ENCODE results near the gene CDKL4.
"Not testable (repeated sequence)": the region's sequence is repeated elsewhere in the genome, so short reads cannot be mapped to it uniquely, and the experiment has no call there.

The CDKL4 gene

DNA sequence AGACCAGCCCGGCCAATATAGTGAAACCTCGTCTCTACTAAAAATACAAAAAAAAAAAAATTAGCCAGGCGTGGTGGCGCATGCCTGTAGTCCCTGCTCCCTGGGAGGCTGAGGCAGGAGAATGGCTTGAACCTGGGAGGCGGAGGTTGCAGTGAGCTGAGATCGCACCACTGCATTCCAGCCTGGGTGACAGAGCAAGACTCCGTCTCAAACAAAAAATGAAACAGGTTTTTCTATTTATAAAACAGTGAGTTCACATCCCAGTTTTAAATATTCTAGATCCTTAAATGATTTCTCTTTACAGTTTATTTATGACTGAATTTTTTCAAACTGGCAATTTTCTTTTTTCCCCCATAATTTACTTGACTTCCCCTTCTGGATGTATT, 102.8 kb downstream of the CDKL4 start:
- DNase-seq = not testable (repeated sequence)

DNA sequence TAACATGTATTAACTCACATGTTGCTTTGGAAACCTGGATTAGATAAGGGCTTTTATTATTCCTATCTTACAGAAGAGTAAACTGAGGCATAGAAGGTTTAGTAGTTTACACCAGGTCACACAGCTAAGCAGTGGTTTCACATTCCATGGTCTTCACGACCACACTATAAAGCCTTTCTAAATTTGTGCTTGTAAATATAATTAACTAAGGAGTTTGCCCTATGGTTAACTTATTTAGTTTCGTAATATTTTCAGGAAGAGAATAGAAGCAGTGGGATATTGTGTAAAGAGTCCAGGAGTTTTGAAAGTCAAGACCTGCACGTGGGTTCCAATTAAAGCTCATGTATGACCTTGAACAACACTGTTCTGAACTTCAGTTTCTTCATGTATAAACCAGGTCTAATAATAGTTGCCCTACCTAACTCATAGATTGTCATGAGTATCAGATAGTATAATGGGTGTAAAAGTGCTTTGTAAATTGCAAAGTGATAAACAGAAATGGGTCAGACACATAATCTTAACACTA, 103.4 kb downstream of the CDKL4 start:
- no peak for DNase-seq

DNA sequence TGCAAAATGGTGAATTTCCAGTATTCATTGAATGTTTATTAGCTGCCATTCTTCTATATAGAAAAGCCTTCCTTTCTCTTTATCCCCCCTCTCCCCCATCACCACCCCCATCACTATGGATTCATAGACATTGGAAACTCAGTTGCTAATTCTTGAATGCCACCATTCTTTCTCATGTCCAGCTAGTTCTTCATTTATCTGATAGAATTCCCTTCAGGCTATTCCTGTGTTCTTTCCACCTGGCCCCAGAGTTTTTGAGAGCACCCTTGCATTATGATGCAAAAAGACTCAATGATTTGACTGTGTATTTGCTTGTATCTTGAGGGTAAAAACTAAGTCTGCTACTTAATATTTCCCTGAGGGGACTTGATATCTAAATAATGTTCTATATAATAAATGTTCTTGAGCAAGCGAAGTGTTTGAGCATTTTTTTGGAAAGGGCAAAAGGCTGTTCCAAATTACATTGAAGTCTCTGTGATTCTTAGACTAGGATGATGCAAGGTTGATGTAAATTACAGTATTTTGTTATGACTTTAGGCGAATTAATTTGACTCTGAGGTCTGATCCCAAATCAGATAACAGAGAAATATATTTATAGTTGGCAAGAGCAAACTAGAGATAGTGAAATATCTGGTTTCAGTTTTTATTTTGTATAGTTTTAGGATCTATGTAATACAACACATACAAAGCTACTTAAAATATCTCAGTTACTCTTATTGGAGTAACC, 104.1 kb downstream of the CDKL4 start:
- DNase-seq = no peak

DNA sequence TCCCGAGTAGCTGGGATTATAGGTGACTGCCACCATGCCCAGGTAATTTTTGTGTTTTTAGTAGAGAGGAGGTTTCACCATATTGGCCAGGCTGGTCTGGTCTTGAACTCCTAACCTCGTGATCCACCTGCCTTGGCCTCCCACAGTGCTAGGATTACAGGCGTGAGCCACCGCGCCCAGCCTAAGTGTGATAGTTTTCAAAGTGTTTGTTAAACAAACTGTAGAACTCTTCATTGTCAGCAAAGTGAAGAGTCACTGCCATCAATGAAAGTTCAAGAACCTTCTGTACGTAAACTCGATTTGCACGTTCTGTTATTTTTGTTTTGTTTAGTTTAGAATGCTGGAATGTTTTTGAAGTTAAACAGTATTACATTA, 104.9 kb downstream of the CDKL4 start:
- no peak for DNase-seq

DNA sequence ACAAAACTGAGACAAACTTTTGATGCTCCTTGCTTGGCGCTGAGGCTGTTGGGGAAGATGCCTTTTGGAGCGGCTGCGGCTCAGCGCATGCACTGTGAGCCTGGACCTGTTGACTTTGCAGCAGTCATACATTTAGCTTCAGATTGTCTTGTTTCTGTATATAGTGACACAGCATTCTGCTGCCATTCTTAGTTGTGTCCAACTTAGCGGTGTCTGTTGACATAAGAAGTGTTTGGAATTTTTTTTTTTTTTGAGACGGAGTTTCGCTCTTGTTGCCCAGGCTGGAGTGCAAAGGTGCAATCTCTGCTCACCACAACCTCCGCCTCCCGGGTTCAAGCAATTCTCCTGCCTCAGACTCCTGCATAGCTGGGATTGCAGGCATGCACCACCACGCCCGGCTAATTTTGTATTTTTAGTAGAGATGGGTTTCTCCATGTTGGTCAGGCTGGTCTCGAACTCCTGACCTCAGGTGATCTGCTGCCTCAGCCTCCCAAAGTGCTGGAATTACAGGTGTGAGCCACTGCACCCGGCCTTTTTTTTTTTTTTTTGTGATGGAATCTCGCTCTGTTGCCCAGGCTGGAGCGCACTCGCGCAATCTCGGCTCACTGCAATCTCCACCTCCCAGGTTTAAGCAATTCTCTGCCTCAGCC, 105.5 kb downstream of the CDKL4 start:
- DNase-seq = not testable (repeated sequence)

DNA sequence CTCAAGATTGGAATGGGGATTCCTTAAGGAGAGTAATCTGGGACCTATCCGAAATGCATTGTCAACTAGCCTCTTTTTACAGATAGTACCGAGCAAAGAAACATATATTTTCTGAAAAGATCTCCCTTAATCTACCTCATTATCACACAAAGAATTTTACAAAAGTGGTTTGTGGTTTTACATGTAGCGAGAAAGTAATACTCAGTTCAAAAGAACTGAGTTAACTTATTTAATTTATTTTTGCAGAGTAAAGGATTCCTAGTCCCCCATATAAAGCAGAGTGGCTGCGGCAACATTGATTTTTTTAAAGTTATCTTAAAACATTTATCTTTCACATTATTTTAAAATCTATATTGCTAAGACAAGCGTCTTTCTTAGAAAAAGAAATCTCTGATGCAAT, 107.0 kb downstream of the CDKL4 start:
- no peak for DNase-seq

DNA sequence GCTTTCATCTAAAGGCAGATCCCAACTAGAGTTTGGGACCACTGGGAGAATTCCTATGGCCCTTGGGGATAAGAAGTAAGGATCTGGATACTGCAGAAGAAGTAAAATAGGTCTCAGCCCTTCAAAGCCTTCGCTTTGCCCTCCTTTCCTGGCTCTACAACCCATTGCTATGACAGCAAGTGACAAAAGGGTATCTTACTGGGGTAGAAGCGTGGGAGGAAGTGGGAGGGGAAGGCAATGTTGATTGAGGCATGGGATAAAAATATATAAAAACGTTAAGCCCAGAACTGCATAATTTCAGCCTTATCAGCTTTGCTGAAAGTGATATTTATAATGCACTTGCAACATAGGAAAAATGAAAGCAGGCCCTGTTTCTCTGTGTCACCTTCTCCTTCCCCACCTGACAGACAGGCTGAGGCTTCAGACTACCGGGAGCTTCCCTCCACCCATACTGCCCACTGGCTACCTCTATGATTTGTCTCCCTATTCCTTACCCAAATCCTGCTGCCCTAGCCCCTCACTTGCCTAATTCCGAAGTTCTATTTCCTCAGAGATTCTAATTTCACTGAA, 108.0 kb downstream of the CDKL4 start:
- DNase-seq = no peak

DNA sequence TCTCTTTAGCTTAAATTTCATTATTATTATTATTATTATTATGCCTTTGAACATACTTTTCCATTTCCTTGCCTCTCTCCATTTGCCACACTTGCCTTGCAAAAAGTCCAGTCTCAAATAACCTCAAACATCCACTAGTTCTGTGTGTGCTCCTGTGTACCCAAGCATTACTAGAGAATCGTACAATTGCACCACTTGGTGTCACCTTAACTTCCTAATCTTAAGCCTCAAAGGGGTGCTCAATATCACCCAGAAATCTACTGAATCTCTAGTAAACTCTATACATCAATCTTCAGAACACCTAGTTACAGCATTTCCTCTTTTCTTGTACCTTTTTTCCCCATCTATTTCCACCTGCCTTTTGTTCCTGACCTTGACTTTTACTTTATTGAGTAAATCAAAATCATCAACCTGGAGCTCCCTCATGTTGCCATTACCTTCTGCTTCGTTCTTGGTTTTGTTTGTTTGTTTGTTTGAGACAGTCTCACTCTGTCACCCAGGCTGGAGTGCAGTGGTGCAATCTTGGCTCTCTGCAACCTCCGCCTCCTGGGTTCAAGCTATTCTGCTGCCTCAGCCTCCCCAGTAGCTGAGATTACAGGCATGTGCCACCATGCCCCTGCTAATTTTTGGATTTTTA, 110.4 kb downstream of the CDKL4 start:
- DNase-seq = no peak

DNA sequence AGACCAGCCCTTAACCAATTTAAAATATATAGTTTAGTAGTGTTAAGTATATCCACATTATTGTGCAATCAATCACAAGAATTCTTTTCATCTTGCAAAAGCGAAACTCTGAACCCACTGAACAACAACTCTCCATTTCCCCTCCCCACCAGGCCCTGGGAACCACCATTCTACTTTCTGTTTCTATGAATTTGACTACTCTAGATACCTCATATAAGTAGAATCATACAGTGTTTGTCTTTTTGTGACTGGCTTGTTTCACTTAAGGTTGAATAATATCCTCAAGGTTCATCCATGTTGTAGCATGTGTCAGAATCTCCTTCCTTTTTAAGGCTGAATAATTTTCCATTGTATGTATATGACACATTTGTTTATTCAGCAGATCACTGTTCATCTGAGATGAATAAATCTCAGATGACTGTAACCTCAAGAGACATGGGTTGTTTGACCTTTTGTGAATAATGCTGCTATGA, 114.8 kb downstream of the CDKL4 start:
- DNase-seq = peak; percentile 52 to 75

DNA sequence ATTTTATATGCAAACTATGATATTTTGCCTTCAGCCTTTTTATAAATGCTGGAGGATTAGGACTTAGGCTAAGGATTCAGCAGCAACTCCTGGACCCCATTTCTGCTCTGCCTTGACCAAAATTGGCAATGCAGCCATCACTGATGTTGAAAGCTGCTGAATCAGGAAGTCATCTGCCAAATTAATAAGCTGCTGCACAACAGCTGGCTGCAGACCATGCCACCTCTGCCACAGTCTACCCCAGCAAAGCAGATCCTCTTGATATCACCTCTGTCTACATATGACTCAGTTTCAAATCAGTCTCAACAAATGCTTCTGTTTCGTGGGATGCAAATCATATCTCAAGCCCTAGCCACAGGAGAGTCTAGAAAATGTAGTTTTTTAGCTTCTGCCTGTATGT, 115.8 kb downstream of the CDKL4 start:
- DNase-seq = peak; percentile 17 to 42

Data from CD4-positive, alpha-beta T cell treated with Interleukin-1 beta for 1 hour (primary cell).